Osteoblast (primary cell): ENCODE results near the gene TMEM185A. TPM values are rescaled to one million over a fixed set of nuclear protein-coding genes. Genes with fewer than 3 reads are reported as not detected.
"Not testable (repeated sequence)": the region's sequence is repeated elsewhere in the genome, so short reads cannot be mapped to it uniquely, and the experiment has no call there.

Experiments used
- DNase-seq: peaks from one replicate; pipeline ENCODE4 v3.0.0; 2011; ENCODE audit warnings: low spot score, mixed read lengths; ENCODE audit not compliant: insufficient read length; ENCODE audit errors: missing footprints
- H2AFZ ChIP-seq: 2 replicates; pipeline ENCODE4 v1.6.0; 2011; ENCODE audit warnings: mild to moderate bottlenecking, low read length
- H3K27ac ChIP-seq: 2 replicates; pipeline ENCODE4 v1.5.1; 2011; ENCODE audit warnings: mild to moderate bottlenecking, low read depth, low read length, moderate library complexity
- H3K27me3 ChIP-seq: 2 replicates; pipeline ENCODE4 v1.6.0; 2012; ENCODE audit warnings: mild to moderate bottlenecking, control low read depth, inconsistent platforms, low read length, moderate library complexity; ENCODE audit not compliant: insufficient read depth
- H3K36me3 ChIP-seq: 2 replicates; pipeline ENCODE4 v1.5.1; 2011; ENCODE audit warnings: mild to moderate bottlenecking, low read length, control low read depth, moderate library complexity; ENCODE audit not compliant: insufficient read depth
- H3K4me1 ChIP-seq: 2 replicates; pipeline ENCODE4 v1.5.1; 2011; ENCODE audit warnings: mild to moderate bottlenecking, low read length, control low read depth, moderate library complexity; ENCODE audit not compliant: insufficient read depth
- H3K4me2 ChIP-seq: 2 replicates; pipeline ENCODE4 v1.6.0; 2011; ENCODE audit warnings: mild to moderate bottlenecking, low read length; ENCODE audit not compliant: insufficient read depth
- H3K4me3 ChIP-seq: fragments of 200-600 bp; sonication (generic); 3 replicates; pipeline ENCODE4 v1.5.1; 2012; ENCODE audit warnings: mild to moderate bottlenecking, low read length, inconsistent platforms; ENCODE audit not compliant: insufficient read depth
- H3K79me2 ChIP-seq: 2 replicates; pipeline ENCODE4 v1.6.0; 2012; ENCODE audit warnings: mild to moderate bottlenecking, low read length, control low read depth, inconsistent platforms; ENCODE audit not compliant: insufficient read depth
- H3K9me3 ChIP-seq: 2 replicates; pipeline ENCODE4 v1.5.1; 2011; ENCODE audit warnings: low read depth, low read length, control low read depth
- H4K20me1 ChIP-seq: 2 replicates; pipeline ENCODE4 v1.6.0; 2012; ENCODE audit warnings: mild to moderate bottlenecking, low read length, control low read depth; ENCODE audit not compliant: insufficient read depth
- total RNA-seq: library from RNA; depleted of rRNA; stranded (reverse); fragments of >200 nt; gene quantifications from 2 replicates; pipeline ENCODE4 v1.2.3, GENCODE V29; 2012
- TF ChIP-seq, protein P1 (sequence below): IDR thresholded peaks from 2 replicates; pipeline ENCODE4 v1.5.1; 2011; ENCODE audit warnings: mild to moderate bottlenecking, low read depth, low read length, moderate library complexity; ENCODE audit errors: extremely low read depth

Gene TMEM185A
- total RNA-seq: 16.6 and 18.0 TPM in 2 replicates

- H3K79me2 ChIP-seq: peaks cover 31% of the 10 kb centered on the region
- peak within 1 kb of the TSS; percentile 79 for H3K4me2 ChIP-seq
- DNase-seq: peak; percentile 91
- no peaks in the 10 kb centered on the region for H3K9me3 ChIP-seq
- peak within 1 kb of the TSS; percentile 82 for H2AFZ ChIP-seq
- H3K27ac ChIP-seq: no peak within 1 kb of the TSS
- H3K4me3 ChIP-seq: peak within 1 kb of the TSS; percentile 70
- H3K4me1 ChIP-seq: peaks cover 6% of the 10 kb centered on the region
- no peaks in the 10 kb centered on the region for H3K36me3 ChIP-seq
- H3K27me3 ChIP-seq: peaks cover 3% of the 10 kb centered on the region
- TF ChIP-seq, protein P1, sequence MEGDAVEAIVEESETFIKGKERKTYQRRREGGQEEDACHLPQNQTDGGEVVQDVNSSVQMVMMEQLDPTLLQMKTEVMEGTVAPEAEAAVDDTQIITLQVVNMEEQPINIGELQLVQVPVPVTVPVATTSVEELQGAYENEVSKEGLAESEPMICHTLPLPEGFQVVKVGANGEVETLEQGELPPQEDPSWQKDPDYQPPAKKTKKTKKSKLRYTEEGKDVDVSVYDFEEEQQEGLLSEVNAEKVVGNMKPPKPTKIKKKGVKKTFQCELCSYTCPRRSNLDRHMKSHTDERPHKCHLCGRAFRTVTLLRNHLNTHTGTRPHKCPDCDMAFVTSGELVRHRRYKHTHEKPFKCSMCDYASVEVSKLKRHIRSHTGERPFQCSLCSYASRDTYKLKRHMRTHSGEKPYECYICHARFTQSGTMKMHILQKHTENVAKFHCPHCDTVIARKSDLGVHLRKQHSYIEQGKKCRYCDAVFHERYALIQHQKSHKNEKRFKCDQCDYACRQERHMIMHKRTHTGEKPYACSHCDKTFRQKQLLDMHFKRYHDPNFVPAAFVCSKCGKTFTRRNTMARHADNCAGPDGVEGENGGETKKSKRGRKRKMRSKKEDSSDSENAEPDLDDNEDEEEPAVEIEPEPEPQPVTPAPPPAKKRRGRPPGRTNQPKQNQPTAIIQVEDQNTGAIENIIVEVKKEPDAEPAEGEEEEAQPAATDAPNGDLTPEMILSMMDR: no peak
- H4K20me1 ChIP-seq: peaks cover 21% of the 10 kb centered on the region
Observed at GRCh38 chrX:149631234-149632165, at the start of gene TMEM185A. TSS of gene TMEM185A (minus strand) at chrX:149631792. CDS start at chrX:149631580, 212 bp downstream.

- DNase-seq: no peak
- no peaks in the 10 kb centered on the region for H3K9me3 ChIP-seq
- no peak overlapping the region for H2AFZ ChIP-seq
- no peaks in the 10 kb centered on the region for H3K36me3 ChIP-seq
- no peaks in the 10 kb centered on the region for H3K79me2 ChIP-seq
- TF ChIP-seq, protein P1: no peak
- no peaks in the 10 kb centered on the region for H3K4me1 ChIP-seq
- H4K20me1 ChIP-seq: no peaks in the 10 kb centered on the region
- H3K4me2 ChIP-seq: no peak overlapping the region
- no peaks in the 10 kb centered on the region for H3K27me3 ChIP-seq
- no peak overlapping the region for H3K4me3 ChIP-seq
- H3K27ac ChIP-seq: no peak overlapping the region
Observed at GRCh38 chrX:149681182-149681581, 49.6 kb upstream of the TMEM185A start.

GRCh38 chrX:149679164-149679678 is 47.6 kb upstream of the TMEM185A start:
- H3K79me2 ChIP-seq, H3K9me3 ChIP-seq, H3K4me3 ChIP-seq, DNase-seq, H3K4me1 ChIP-seq, H3K27ac ChIP-seq, H3K36me3 ChIP-seq, H4K20me1 ChIP-seq, H2AFZ ChIP-seq, H3K27me3 ChIP-seq, H3K4me2 ChIP-seq: not testable (repeated sequence)

DNA sequence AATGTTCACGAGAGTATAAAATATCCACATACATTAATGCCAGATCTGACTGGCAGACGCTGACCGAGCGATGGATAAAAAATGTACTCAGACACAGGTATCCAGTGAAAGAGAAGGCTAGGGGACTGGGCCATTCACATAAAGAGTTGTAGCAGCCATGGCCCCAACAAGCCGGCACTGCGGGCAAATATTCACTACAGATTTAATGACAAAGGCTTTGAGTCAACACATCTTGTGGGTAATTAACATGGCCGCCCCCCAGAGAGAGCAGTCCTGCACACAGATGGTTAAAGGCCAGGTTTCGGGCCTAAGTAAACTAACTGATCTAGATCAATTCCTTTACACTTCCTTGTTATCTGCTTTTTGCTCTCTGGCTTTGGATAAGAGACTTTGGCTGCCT is 44.0 kb upstream of the TMEM185A start:
- H4K20me1 ChIP-seq, H3K79me2 ChIP-seq, DNase-seq, H3K4me2 ChIP-seq, H3K36me3 ChIP-seq, H3K27ac ChIP-seq, H3K9me3 ChIP-seq, H3K4me3 ChIP-seq, H2AFZ ChIP-seq, H3K4me1 ChIP-seq, H3K27me3 ChIP-seq: not testable (repeated sequence)

- not testable (repeated sequence) for DNase-seq, H3K9me3 ChIP-seq, H3K36me3 ChIP-seq, H3K4me2 ChIP-seq, H3K4me1 ChIP-seq, H3K27ac ChIP-seq, H3K4me3 ChIP-seq, H3K27me3 ChIP-seq, H3K79me2 ChIP-seq, H4K20me1 ChIP-seq, H2AFZ ChIP-seq
Observed at GRCh38 chrX:149675088-149675487, 43.5 kb upstream of the TMEM185A start.

DNA sequence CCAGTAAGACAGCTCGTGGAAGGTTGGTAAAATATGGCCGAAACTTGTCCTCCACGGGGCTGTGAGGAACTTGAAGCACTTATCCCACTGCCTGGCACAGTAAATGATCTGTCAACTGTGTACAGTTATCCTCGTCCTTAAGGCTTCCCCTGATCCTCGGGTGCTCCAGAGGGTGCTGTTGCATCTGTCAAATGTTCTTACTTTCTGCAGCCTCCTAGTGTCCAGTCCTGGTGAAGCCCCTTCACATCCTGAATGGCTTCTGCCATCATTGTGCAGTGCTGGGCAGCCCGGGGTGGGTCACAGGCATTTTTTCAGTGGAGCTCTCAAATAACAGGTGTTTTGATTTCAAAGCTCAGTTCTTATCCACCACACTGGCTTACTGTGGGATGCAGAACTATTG is 29.0 kb upstream of the TMEM185A start:
- not testable (repeated sequence) for H3K27ac ChIP-seq, H3K36me3 ChIP-seq, H3K4me3 ChIP-seq, H2AFZ ChIP-seq, H4K20me1 ChIP-seq, H3K4me2 ChIP-seq, DNase-seq, H3K9me3 ChIP-seq, H3K4me1 ChIP-seq, H3K79me2 ChIP-seq, H3K27me3 ChIP-seq

DNA sequence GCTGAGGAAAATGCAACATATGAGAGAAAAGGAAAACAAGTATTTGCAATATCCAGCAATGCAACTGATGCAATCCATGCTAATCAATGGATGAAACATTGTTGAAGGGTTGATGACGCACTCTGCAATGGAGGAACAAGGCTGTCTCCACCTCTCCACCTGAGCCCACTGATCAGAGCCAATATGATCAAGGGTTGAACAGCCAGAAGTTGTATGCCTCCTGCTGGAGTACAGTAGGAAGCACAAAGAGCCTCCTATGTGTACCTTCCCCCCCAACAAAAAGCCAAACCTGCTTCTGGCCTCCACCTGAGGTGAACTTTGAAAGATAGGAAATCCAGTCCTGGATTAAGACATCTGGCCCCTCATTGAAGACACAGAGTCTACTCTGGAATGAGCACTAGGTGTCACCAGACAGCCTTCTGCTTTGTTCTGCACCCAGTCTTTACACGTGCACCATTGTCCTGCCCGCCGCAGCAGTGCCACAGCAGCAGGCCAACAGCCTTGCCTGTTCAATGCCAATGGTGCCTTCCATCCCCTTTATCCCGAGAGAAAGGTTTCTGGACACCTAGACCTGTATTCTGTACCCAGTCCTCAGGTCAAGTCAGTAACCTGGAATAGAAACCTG is 24.8 kb upstream of the TMEM185A start:
- not testable (repeated sequence) for H3K4me3 ChIP-seq, H3K9me3 ChIP-seq, H3K36me3 ChIP-seq, H3K4me2 ChIP-seq, H3K27me3 ChIP-seq, H2AFZ ChIP-seq, DNase-seq, H3K79me2 ChIP-seq, H3K4me1 ChIP-seq, H3K27ac ChIP-seq, H4K20me1 ChIP-seq
